ENCODE data around the gene C1QA. TPM values are rescaled to one million over a fixed set of nuclear protein-coding genes. Genes with fewer than 3 reads are reported as not detected.
A peak's percentile ranks its signal among the peaks of the same experiment; 100 is the strongest.

Gene C1QA
- total RNA-seq, 2 donors from 2014 or later: not detected

GRCh38 chr1:22639286-22639685 is 2.9 kb downstream of the C1QA start:
- no peaks in the 10 kb centered on the region for H3K9me3 ChIP-seq (ENCODE audit: control insufficient read depth, low read length)
- no peaks in the 10 kb centered on the region for H3K27me3 ChIP-seq (ENCODE audit: control insufficient read depth, insufficient read depth, low read length, poor library complexity, severe bottlenecking)
- H3K9me3 Mint-ChIP-seq: peaks cover 5% of the 10 kb centered on the region
- no peaks in the 10 kb centered on the region for H3K36me3 ChIP-seq (ENCODE audit: control insufficient read depth, insufficient read depth, low read length)
- peak; percentile 89 for DNase-seq
- H3K9ac ChIP-seq (ENCODE audit: extremely low read depth, low read length, poor library complexity, severe bottlenecking): no peak overlapping the region
- 52 to 54% methylated on average over 4 to 8 of the region's 8 CpGs for WGBS, 2 experiments (ENCODE audit: insufficient coverage in 1 of 2, insufficient read length in 1 of 2)
- H3K4me3 Mint-ChIP-seq: no peak overlapping the region
- H3K27me3 Mint-ChIP-seq (ENCODE audit: insufficient read depth): no peaks in the 10 kb centered on the region
- peaks cover 5% of the 10 kb centered on the region for H3K4me1 Mint-ChIP-seq
- no peak overlapping the region for H3K27ac ChIP-seq (ENCODE audit: low read depth, low read length)
- peak; percentile 55 for TF ChIP-seq CTCF (conservative IDR thresholded peaks at IDR 0.05)
- H3K36me3 Mint-ChIP-seq (ENCODE audit: low read depth): no peaks in the 10 kb centered on the region
- H3K4me1 ChIP-seq (ENCODE audit: control insufficient read depth, insufficient read depth, low read length): no peaks in the 10 kb centered on the region
- no peak overlapping the region for H3K4me3 ChIP-seq (ENCODE audit: low read length)
- peak overlapping the region; percentile 77 for H3K27ac Mint-ChIP-seq

GRCh38 chr1:22641247-22641646 is 4.8 kb downstream of the C1QA start:
- Mint-ChIP-seq H3K4me1 (peaks cover 5% of the 10 kb centered on the region), H3K36me3 (ENCODE audit: low read depth) (no peaks in the 10 kb centered on the region), H3K27ac (no peak overlapping the region), H3K9me3 (no peaks in the 10 kb centered on the region), H3K27me3 (ENCODE audit: insufficient read depth) (peaks cover 6% of the 10 kb centered on the region), H3K4me3 (no peak overlapping the region)
- Histone ChIP-seq H3K36me3 (ENCODE audit: control insufficient read depth, insufficient read depth, low read length) (no peaks in the 10 kb centered on the region), H3K27ac (ENCODE audit: low read depth, low read length) (no peak overlapping the region), H3K4me1 (ENCODE audit: control insufficient read depth, insufficient read depth, low read length) (no peaks in the 10 kb centered on the region), H3K27me3 (ENCODE audit: control insufficient read depth, insufficient read depth, low read length, poor library complexity, severe bottlenecking) (no peaks in the 10 kb centered on the region), H3K9me3 (ENCODE audit: control insufficient read depth, low read length) (no peaks in the 10 kb centered on the region), H3K9ac (ENCODE audit: extremely low read depth, low read length, poor library complexity, severe bottlenecking) (no peak overlapping the region), H3K4me3 (ENCODE audit: low read length) (no peak overlapping the region)
- no peak for TF ChIP-seq CTCF (conservative IDR thresholded peaks at IDR 0.05)
- no peak for DNase-seq
- WGBS, 2 experiments (ENCODE audit: insufficient coverage in 1 of 2, insufficient read length in 1 of 2): 82% methylated on average over 4 to 8 of the region's 8 CpGs

- DNase-seq: peak; percentile 94
- Mint-ChIP-seq H3K27me3 (ENCODE audit: insufficient read depth) (peaks cover 6% of the 10 kb centered on the region), H3K9me3 (no peaks in the 10 kb centered on the region), H3K36me3 (ENCODE audit: low read depth) (no peaks in the 10 kb centered on the region), H3K4me3 (no peak overlapping the region), H3K27ac (no peak overlapping the region), H3K4me1 (peaks cover 5% of the 10 kb centered on the region)
- Histone ChIP-seq H3K4me1 (ENCODE audit: control insufficient read depth, insufficient read depth, low read length) (no peaks in the 10 kb centered on the region), H3K4me3 (ENCODE audit: low read length) (no peak overlapping the region), H3K27me3 (ENCODE audit: control insufficient read depth, insufficient read depth, low read length, poor library complexity, severe bottlenecking) (no peaks in the 10 kb centered on the region), H3K9me3 (ENCODE audit: control insufficient read depth, low read length) (no peaks in the 10 kb centered on the region), H3K36me3 (ENCODE audit: control insufficient read depth, insufficient read depth, low read length) (no peaks in the 10 kb centered on the region), H3K9ac (ENCODE audit: extremely low read depth, low read length, poor library complexity, severe bottlenecking) (no peak overlapping the region), H3K27ac (ENCODE audit: low read depth, low read length) (no peak overlapping the region)
- WGBS, 2 experiments (ENCODE audit: insufficient coverage in 1 of 2, insufficient read length in 1 of 2): 23 to 43% methylated on average over 4 to 17 of the region's 18 CpGs
- TF ChIP-seq CTCF (conservative IDR thresholded peaks at IDR 0.05): peak; percentile 98
Measured at GRCh38 chr1:22641906-22642636, 5.6 kb downstream of the C1QA start.
